ENCODE measurements around the gene GHDC.
A peak's percentile ranks its signal among the peaks of the same experiment; 100 is the strongest.

GHDC gene

GRCh38 chr17:42169351-42169750, 24.9 kb downstream of the GHDC start:
- H3K4me3 ChIP-seq (ENCODE audit: low read depth, low read length), result no peak overlapping the region
- TF ChIP-seq, protein P1, sequence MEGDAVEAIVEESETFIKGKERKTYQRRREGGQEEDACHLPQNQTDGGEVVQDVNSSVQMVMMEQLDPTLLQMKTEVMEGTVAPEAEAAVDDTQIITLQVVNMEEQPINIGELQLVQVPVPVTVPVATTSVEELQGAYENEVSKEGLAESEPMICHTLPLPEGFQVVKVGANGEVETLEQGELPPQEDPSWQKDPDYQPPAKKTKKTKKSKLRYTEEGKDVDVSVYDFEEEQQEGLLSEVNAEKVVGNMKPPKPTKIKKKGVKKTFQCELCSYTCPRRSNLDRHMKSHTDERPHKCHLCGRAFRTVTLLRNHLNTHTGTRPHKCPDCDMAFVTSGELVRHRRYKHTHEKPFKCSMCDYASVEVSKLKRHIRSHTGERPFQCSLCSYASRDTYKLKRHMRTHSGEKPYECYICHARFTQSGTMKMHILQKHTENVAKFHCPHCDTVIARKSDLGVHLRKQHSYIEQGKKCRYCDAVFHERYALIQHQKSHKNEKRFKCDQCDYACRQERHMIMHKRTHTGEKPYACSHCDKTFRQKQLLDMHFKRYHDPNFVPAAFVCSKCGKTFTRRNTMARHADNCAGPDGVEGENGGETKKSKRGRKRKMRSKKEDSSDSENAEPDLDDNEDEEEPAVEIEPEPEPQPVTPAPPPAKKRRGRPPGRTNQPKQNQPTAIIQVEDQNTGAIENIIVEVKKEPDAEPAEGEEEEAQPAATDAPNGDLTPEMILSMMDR (IDR thresholded peaks at IDR 0.05; ENCODE audit: borderline replicate concordance, insufficient read depth, low read depth, low read length), result no peak

- TF ChIP-seq, protein P1 (IDR thresholded peaks at IDR 0.05; ENCODE audit: borderline replicate concordance, insufficient read depth, low read depth, low read length), result no peak
- no peak overlapping the region for H3K4me3 ChIP-seq (ENCODE audit: low read depth, low read length)
Measured at GRCh38 chr17:42167807-42168206, 26.5 kb downstream of the GHDC start.

DNA sequence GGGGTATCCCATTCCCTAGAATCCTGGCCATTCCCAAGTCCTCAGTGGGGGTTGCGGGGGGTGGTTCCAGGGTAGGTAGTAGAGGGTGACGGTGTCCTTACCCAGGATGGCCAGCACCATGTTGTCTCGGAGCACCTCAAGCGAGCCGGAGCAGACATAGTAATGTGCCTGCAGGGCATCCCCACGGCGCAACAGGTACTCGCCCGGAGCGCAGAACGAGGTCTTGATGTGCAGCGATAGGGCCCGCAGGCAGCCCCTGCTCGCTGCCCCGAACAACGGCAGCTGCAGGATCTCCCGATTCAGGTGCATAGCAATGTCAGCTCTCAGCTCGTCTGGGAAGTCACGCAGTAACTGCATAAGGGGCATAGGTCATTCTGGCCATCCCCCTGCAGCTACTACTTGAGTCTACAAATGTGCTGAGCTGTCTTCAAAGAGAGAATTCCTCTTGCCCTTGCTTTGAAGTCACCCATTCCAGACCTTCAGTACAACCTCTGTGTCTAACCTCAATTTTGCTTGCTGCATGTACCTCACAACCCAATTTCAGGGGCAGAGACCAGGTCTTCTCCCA, 28.0 kb downstream of the GHDC start:
- H3K4me3 ChIP-seq (ENCODE audit: low read depth, low read length), result no peak overlapping the region
- TF ChIP-seq, protein P1 (IDR thresholded peaks at IDR 0.05; ENCODE audit: borderline replicate concordance, insufficient read depth, low read depth, low read length), result no peak

GRCh38 chr17:42165751-42166150, 28.5 kb downstream of the GHDC start:
- no peak overlapping the region for H3K4me3 ChIP-seq (ENCODE audit: low read depth, low read length)
- TF ChIP-seq, protein P1 (IDR thresholded peaks at IDR 0.05; ENCODE audit: borderline replicate concordance, insufficient read depth, low read depth, low read length), result no peak

DNA sequence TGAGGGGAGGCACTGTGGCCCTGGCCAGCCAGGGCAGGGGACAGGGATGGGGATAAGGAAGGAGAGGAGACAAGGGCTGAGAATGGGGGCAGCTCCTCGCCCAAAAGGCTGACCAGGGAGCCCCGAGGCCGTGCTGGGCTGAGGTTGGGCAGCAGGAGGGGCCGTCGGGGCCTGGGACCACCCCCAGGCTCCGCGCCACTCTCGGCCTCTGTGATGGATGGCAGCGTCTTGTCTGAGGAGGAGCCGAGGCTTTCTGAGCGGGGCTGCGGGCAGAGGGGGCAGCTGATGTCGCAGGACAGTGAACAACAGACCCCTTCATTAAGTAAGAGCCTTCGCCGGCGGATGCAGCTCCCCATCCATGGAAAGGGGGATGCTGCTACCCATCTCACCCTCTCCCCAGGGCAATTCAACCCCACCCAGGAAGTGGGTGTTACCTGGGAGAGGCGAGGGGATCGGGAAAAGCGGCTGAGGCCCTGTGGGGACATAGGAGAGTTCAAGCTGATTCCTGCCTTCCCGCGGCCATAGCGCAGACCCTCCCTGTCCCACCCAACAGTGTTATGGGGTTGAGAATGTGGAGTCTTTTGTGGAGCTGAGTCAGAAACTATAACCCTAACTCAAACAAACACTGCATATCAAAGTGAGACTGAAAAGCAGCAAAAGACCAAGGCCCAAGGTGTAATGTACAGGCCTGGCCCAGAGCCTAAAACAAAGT, 30.4 kb downstream of the GHDC start:
- TF ChIP-seq, protein P1 (IDR thresholded peaks at IDR 0.05; ENCODE audit: borderline replicate concordance, insufficient read depth, low read depth, low read length), result no peak
- H3K4me3 ChIP-seq (ENCODE audit: low read depth, low read length), result no peak overlapping the region

DNA sequence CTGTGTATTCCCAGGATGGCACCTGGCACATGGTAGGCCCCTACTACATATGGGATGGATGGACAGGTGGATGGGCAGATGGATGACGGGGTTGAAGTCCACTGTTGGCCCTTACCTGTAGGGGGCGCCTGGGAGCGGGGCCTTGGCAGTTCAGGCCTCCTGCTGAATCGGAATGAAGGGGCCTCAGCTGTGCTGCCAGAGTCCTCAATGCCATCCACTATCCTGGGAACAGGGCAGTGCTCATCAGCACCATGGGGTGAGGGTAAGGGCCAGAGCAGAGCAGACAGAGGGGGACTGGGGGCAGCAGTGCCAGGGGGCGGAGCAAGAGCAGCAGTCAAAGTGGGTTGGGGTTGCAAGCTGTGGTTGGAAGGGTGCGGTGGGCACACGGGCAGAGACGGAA, 31.2 kb downstream of the GHDC start:
- H3K4me3 ChIP-seq (ENCODE audit: low read depth, low read length), result no peak overlapping the region
- TF ChIP-seq, protein P1 (IDR thresholded peaks at IDR 0.05; ENCODE audit: borderline replicate concordance, insufficient read depth, low read depth, low read length), result peak; percentile 86

DNA sequence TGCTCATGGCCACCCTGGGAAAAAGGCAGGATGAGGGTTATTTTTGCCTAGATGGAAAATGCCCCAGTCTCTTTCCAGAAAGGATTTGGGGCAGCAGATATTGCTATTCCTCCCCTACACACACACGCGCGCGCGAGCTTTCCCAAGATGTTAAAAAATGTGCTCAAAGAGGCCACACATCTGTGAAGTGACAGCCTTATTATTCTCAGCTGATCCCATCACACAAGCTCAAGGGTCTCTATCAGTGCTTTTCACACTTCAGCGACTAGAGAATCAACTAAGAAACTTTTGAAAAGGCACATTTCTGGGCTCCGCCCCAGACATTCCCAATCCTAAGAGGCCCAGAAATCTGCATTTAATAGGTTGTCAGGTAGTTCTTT, 33.8 kb downstream of the GHDC start:
- H3K4me3 ChIP-seq (ENCODE audit: low read depth, low read length), result no peak overlapping the region
- TF ChIP-seq, protein P1 (IDR thresholded peaks at IDR 0.05; ENCODE audit: borderline replicate concordance, insufficient read depth, low read depth, low read length), result no peak

Measured in GM12875 (cell line).